Measurements from ENCODE around the gene IZUMO2. TPM values are rescaled to one million over a fixed set of nuclear protein-coding genes. Genes with fewer than 3 reads are reported as not detected.

IZUMO2 gene
- total and polyA plus RNA-seq, 10 of the 15 experiments (the other 5 are each of a cell fraction or from before 2014, with no cell fraction given), result not detected

DNA sequence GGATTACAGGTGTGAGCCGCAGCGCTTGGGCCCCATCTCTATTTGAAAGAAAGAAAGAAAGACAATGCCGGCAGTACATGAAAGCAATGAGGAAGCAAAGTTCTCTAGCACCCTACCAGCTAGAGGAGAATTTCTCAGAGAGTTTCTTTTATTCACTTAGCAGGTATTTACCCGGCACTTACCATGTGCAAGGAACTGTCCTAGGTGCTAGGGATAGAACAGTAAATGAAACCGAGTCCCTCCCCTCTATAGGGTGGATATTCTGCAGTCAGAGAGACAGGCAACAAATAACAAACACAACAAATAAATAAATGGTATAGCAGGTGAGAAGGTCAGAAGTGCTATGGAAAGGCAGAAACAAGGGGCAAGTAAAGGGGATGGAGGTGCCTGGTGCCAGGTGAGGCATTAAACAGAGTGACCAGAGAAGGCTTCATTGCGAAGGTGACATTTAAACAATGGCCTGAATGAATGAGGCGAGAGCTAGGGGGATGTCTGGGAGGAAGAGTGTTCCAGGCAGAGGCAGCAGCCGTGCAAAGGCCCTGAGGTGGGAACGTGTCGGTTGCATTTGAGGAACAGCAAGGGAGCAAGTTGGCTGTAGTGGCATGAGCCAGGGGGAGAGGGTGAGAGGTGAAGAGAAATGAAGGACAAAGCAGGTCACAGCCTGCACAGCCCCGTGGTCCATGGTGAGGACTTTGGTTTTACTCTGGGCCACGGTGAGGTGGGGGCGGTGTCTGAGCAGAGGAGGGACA lies 29.6 kb upstream of the IZUMO2 start (continued):
- TF ChIP-seq, protein P1, sequence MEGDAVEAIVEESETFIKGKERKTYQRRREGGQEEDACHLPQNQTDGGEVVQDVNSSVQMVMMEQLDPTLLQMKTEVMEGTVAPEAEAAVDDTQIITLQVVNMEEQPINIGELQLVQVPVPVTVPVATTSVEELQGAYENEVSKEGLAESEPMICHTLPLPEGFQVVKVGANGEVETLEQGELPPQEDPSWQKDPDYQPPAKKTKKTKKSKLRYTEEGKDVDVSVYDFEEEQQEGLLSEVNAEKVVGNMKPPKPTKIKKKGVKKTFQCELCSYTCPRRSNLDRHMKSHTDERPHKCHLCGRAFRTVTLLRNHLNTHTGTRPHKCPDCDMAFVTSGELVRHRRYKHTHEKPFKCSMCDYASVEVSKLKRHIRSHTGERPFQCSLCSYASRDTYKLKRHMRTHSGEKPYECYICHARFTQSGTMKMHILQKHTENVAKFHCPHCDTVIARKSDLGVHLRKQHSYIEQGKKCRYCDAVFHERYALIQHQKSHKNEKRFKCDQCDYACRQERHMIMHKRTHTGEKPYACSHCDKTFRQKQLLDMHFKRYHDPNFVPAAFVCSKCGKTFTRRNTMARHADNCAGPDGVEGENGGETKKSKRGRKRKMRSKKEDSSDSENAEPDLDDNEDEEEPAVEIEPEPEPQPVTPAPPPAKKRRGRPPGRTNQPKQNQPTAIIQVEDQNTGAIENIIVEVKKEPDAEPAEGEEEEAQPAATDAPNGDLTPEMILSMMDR (IDR thresholded peaks at IDR 0.05 in 2 of 3, conservative IDR thresholded peaks at IDR 0.05 in 1 of 3; ENCODE audit: control insufficient read depth in 2 of 3, extremely low read depth in 1 of 3, insufficient read depth in 1 of 3, low read depth in 3 of 3, low read length in 3 of 3), result no peak
- no peak for TF ChIP-seq SMC3 (IDR thresholded peaks at IDR 0.05; ENCODE audit: borderline replicate concordance, low read length)

DNA sequence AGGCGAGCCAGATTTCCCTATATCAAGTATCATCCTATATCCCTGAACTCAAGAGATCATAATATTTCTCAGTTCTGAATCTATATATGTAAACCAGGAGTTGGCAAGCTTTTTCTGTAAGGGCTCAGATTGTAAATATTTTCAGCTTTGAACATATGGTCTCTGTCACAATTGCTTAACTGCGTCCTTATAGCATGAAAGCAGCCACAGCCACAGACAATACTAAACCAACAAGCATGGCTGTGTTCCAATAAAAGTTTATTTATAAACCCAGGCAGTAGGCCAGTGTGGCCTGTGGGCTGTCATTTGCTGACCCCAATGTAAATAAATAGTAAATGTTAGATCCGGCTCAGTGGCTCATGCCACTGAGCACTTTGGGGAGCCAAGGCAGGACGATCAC lies 28.1 kb upstream of the IZUMO2 start:
- in situ Hi-C loops (cut with MboI), result no loop called here
- DNase-seq (ENCODE audit: low read depth, low spot score) (peak; percentile 13), ATAC-seq (peak; percentile 64), FAIRE-seq (no peak)
- BruUV-seq (replicated peaks), result no TSS peak
- Histone ChIP-seq H3K9ac (ENCODE audit: control insufficient read depth, insufficient read depth, low read length) (no peak overlapping the region), H2AFZ (ENCODE audit: control insufficient read depth, low read depth, low read length) (no peak overlapping the region), H3K36me3 (ENCODE audit: control insufficient read depth in 2 of 2, insufficient read depth in 2 of 2, low read length in 1 of 2) (no peaks in the 10 kb centered on the region), H3K4me2 (ENCODE audit: control insufficient read depth, insufficient read depth) (no peak overlapping the region), H4K20me1 (ENCODE audit: control insufficient read depth, insufficient read depth) (no peaks in the 10 kb centered on the region), H3K4me3 (no peak overlapping the region), H3K4me1 (ENCODE audit: control insufficient read depth, insufficient read depth, low read length) (no peaks in the 10 kb centered on the region), H3K27ac (ENCODE audit: control insufficient read depth, insufficient read depth) (no peak overlapping the region), H3K27me3 (replicated peaks in 1 of 2; ENCODE audit: control insufficient read depth in 2 of 2, insufficient read depth in 2 of 2, low read length in 1 of 2) (no peaks in the 10 kb centered on the region; a peak in 1 of 4 replicates), H3K9me3 (replicated peaks; ENCODE audit: control insufficient read depth, insufficient read depth, low read length) (no peaks in the 10 kb centered on the region; the same call in 2 of the 3 replicates), H3K79me2 (ENCODE audit: control insufficient read depth, insufficient read depth, low read length) (no peaks in the 10 kb centered on the region)
- CTCF ChIA-PET, result interaction anchor here (1.3 kb wide), 1 partner anchor 8 kb away, joined by 3 read pairs; no protein-coding TSS in a partner anchor
- intact Hi-C loops (cut with micrococcal nuclease; ENCODE audit: unreplicated experiment), result no loop called here
- TF ChIP-seq EZH2 (IDR thresholded peaks at IDR 0.05; ENCODE audit: borderline replicate concordance, control insufficient read depth, low read depth, low read length) (no peak), BACH1 (IDR thresholded peaks at IDR 0.05; ENCODE audit: borderline replicate concordance) (no peak), CHD4 (IDR thresholded peaks at IDR 0.05) (no peak), RBBP5 (conservative IDR thresholded peaks at IDR 0.05) (no peak), IRF4 (IDR thresholded peaks at IDR 0.05; ENCODE audit: low read depth, low read length) (no peak), POU2F2 (IDR thresholded peaks at IDR 0.05; ENCODE audit: borderline replicate concordance, low read depth, low read length) (no peak), ZNF207 (IDR thresholded peaks at IDR 0.05; ENCODE audit: borderline replicate concordance) (no peak), NBN (IDR thresholded peaks at IDR 0.05) (no peak), NFXL1 (IDR thresholded peaks at IDR 0.05; ENCODE audit: borderline replicate concordance) (no peak)
- TF ChIP-seq, protein P2, sequence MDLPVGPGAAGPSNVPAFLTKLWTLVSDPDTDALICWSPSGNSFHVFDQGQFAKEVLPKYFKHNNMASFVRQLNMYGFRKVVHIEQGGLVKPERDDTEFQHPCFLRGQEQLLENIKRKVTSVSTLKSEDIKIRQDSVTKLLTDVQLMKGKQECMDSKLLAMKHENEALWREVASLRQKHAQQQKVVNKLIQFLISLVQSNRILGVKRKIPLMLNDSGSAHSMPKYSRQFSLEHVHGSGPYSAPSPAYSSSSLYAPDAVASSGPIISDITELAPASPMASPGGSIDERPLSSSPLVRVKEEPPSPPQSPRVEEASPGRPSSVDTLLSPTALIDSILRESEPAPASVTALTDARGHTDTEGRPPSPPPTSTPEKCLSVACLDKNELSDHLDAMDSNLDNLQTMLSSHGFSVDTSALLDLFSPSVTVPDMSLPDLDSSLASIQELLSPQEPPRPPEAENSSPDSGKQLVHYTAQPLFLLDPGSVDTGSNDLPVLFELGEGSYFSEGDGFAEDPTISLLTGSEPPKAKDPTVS (IDR thresholded peaks at IDR 0.05; ENCODE audit: low read depth, low read length), result no peak
- TF ChIP-seq, protein P3, sequence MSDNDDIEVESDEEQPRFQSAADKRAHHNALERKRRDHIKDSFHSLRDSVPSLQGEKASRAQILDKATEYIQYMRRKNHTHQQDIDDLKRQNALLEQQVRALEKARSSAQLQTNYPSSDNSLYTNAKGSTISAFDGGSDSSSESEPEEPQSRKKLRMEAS (IDR thresholded peaks at IDR 0.05; ENCODE audit: low read depth, low read length), result no peak
- POLR2A ChIA-PET, result interaction anchor here (0.6 to 0.8 kb wide), 2 partner anchors 9 to 262 kb away, joined by 3 to 4 read pairs; partner anchors contain the start of gene ATF5
- RAD21 ChIA-PET (ENCODE audit: unreplicated experiment), result interaction anchor here (2.1 to 2.3 kb wide), 2 partner anchors 10 to 13 kb away, joined by 5 to 8 read pairs; no protein-coding TSS in a partner anchor
- WGBS (ENCODE audit: insufficient coverage, insufficient replicate concordance, low lambda C conversion rate, missing lambda C conversion rate), result 21% methylated on average over 4 of the region's 4 CpGs
- SMC1A ChIA-PET (ENCODE audit: uncharacterized antibody, unreplicated experiment), result interaction anchor here (1.1 to 1.3 kb wide), 3 partner anchors 8 to 19 kb away, joined by 3 read pairs; no protein-coding TSS in a partner anchor

Data from GM12878 (cell line).